GM13977 (cell line): ENCODE measurements around the gene NRROS.
"Not testable (repeated sequence)": the region's sequence is repeated elsewhere in the genome, so short reads cannot be mapped to it uniquely, and the experiment has no call there.

Experiments used
- DNase-seq: peaks from one replicate; pipeline ENCODE4 v3.0.0; 2012; ENCODE audit warnings: low spot score
- CTCF ChIP-seq: IDR thresholded peaks from 2 replicates; pipeline ENCODE4 v1.5.1; 2012; ENCODE audit warnings: mild to moderate bottlenecking, control low read depth; ENCODE audit not compliant: insufficient read depth; ENCODE audit errors: extremely low read depth, missing control alignments
- in situ Hi-C: fragments of 300-500 bp; cut with MboI; formaldehyde crosslinking; loops from one replicate; pipeline ENCODE4 v1.12.0; 2022; ENCODE audit warnings: low sequenced_read_pairs, low pct_unique_long_range_greater_than_20kb, mixed read lengths, inconsistent platforms; ENCODE audit not compliant: unreplicated experiment

Gene NRROS

GRCh38 chr3:196634224-196634623 lies 5.3 kb upstream of the NRROS start:
- DNase-seq, result no peak
- TF ChIP-seq CTCF, result no peak
- in situ Hi-C loops, result no loop called here

GRCh38 chr3:196634829-196635228 lies 4.7 kb upstream of the NRROS start:
- in situ Hi-C loops, result no loop called here
- no peak for DNase-seq
- no peak for TF ChIP-seq CTCF

- in situ Hi-C loops, result no loop called here
- DNase-seq, result no peak
- no peak for TF ChIP-seq CTCF
These were observed 2.8 kb upstream of the NRROS start for GRCh38 chr3:196636369-196637349.

GRCh38 chr3:196637941-196638340 lies 1.6 kb upstream of the NRROS start:
- DNase-seq, in situ Hi-C loops: not testable (repeated sequence)

- TF ChIP-seq CTCF, result no peak
- no peak for DNase-seq
- in situ Hi-C loops, result no loop called here
These were observed 522 bp upstream of the NRROS start for GRCh38 chr3:196638861-196639482.

- no peak for DNase-seq
- no peak for TF ChIP-seq CTCF
- in situ Hi-C loops, result no loop called here
These were observed 964 bp downstream of the NRROS start for GRCh38 chr3:196640297-196641018.
